Kidney (tissue), 14 donors: ENCODE data around the gene PPP1R13L. TPM values are rescaled to one million over a fixed set of nuclear protein-coding genes. Genes with fewer than 3 reads are reported as not detected.

ENCODE experiments used
- DNase-seq, 5 donors: peaks; one replicate each; pipeline ENCODE4 v3.0.0-alpha.2; 2013 to 2020
- FAIRE-seq: peaks from 2 replicates; lab custom pipeline; 2012; peaks lifted over from hg19 to GRCh38; lab: Jason Lieb, UNC
- H3K27ac ChIP-seq, 2 donors: one replicate each; pipeline ENCODE4 v1.7.0; 2013; ENCODE audit warnings: low read depth in 2 of 2, low read length in 2 of 2, inconsistent platforms in 1 of 2
- H3K27me3 ChIP-seq: one replicate; pipeline ENCODE4 v1.7.1; 2013; ENCODE audit warnings: low read length, inconsistent platforms; ENCODE audit not compliant: control insufficient read depth, insufficient read depth
- H3K36me3 ChIP-seq, 3 donors: one replicate each; pipeline versions ENCODE4 v1.7.0 to v1.7.1; 2013; ENCODE audit warnings: low read length in 3 of 3, control low read depth in 1 of 3, inconsistent platforms in 1 of 3; ENCODE audit not compliant: insufficient read depth in 3 of 3, control insufficient read depth in 2 of 3
- H3K4me1 ChIP-seq, 3 donors: one replicate each; pipeline versions ENCODE4 v1.7.0 to v1.7.1; 2013; ENCODE audit warnings: low read length in 3 of 3, inconsistent platforms in 1 of 3, low read depth in 1 of 3; ENCODE audit not compliant: control insufficient read depth in 2 of 3, insufficient read depth in 2 of 3
- H3K4me3 ChIP-seq, 3 donors: one replicate each; pipeline versions ENCODE4 v1.7.0 to v1.8.1; 2013; ENCODE audit warnings: low read length in 3 of 3, control low read depth in 1 of 3, inconsistent platforms in 1 of 3
- H3K9ac ChIP-seq, 3 donors: one replicate each; pipeline versions ENCODE4 v1.7.0 to v1.7.1; 2013; ENCODE audit warnings: low read length in 3 of 3, control low read depth in 1 of 3, inconsistent platforms in 1 of 3
- H3K9me3 ChIP-seq, 3 donors: one replicate each; pipeline versions ENCODE4 v1.7.0 to v1.7.1; 2013; ENCODE audit warnings: low read length in 3 of 3, control low read depth in 1 of 3, inconsistent platforms in 1 of 3; ENCODE audit not compliant: control insufficient read depth in 2 of 3, insufficient read depth in 1 of 3
- CTCF ChIP-seq: IDR thresholded peaks from 3 replicates; pipeline ENCODE4 v1.5.1; 2012; ENCODE audit warnings: mild to moderate bottlenecking, moderate library complexity, borderline replicate concordance; ENCODE audit not compliant: insufficient read depth; ENCODE audit errors: extremely low read depth
- intact Hi-C: fragments of 100-400 bp; cut with DNase I; formaldehyde crosslinking; loops from one replicate; pipeline ENCODE4 v1.11.1; 2022
- polyA plus RNA-seq: library from polyadenylated mRNA; stranded (reverse); fragments of 350-450 nt; fragmentation: Illumina TruSeq; extraction: RNeasy Lipid Tissue Mini Kit (QIAGEN cat#74804); gene quantifications from one replicate; pipeline ENCODE4 v1.2.3, GENCODE V29; 2014; ENCODE audit warnings: low read depth, low replicate concordance; ENCODE audit not compliant: insufficient read depth
- total RNA-seq: library from RNA; stranded (reverse); fragmentation: NEBNext Ultra II Directional; extraction: Animal tissue kit (Norgen Biotek cat#: 25700); gene quantifications from one replicate; pipeline ENCODE4 v1.2.1, GENCODE V29; 2021
- donor health status: control.
- donor health status: control.
- donor health status: control.
- donor health status: control.
- donor health status: control.
- donor health status: DM: yes; HTN: yes; CAD: no.
- donor health status: Normal renal cell carcinoma (clear cell type).

The PPP1R13L gene
- total and polyA plus RNA-seq, 2 donors from 2014 or later: 21.4 to 32.4 TPM

GRCh38 chr19:45349430-45349941, 55.4 kb downstream of the PPP1R13L start:
- peaks cover 0 to 5% (median 1%) of the 10 kb centered on the region in 3 donors for H3K36me3 ChIP-seq
- TF ChIP-seq CTCF: no peak
- intact Hi-C loops: no loop called here
- no peak overlapping the region for H3K9ac ChIP-seq
- H3K27me3 ChIP-seq: no peaks in the 10 kb centered on the region
- no peaks in the 10 kb centered on the region for H3K4me1 ChIP-seq
- no peak overlapping the region for H3K4me3 ChIP-seq
- no peak overlapping the region for H3K27ac ChIP-seq
- no peak for FAIRE-seq
- H3K9me3 ChIP-seq: no peaks in the 10 kb centered on the region
- DNase-seq: no peak

GRCh38 chr19:45349126-45349415, 55.8 kb downstream of the PPP1R13L start:
- H3K36me3 ChIP-seq: peaks cover 0 to 5% (median 0%) of the 10 kb centered on the region in 3 donors
- intact Hi-C loops: no loop called here
- no peak overlapping the region for H3K27ac ChIP-seq
- FAIRE-seq: no peak
- H3K9me3 ChIP-seq: no peaks in the 10 kb centered on the region
- no peak overlapping the region for H3K9ac ChIP-seq
- no peak overlapping the region for H3K4me3 ChIP-seq
- no peaks in the 10 kb centered on the region for H3K27me3 ChIP-seq
- H3K4me1 ChIP-seq: no peaks in the 10 kb centered on the region
- no peak for DNase-seq
- TF ChIP-seq CTCF: no peak

- Histone ChIP-seq H3K9ac (no peak overlapping the region), H3K4me1 (no peaks in the 10 kb centered on the region), H3K36me3 (peaks cover 0 to 5% (median 0%) of the 10 kb centered on the region in 3 donors), H3K9me3 (no peaks in the 10 kb centered on the region), H3K4me3 (no peak overlapping the region), H3K27ac (no peak overlapping the region), H3K27me3 (no peaks in the 10 kb centered on the region)
- FAIRE-seq (no peak), DNase-seq (no peak)
- intact Hi-C loops: no loop called here
- no peak for TF ChIP-seq CTCF
Observed at GRCh38 chr19:45348367-45349125, 56.3 kb downstream of the PPP1R13L start.
